Myocyte (in vitro differentiated cells): ENCODE results near the gene DZIP1. TPM values are rescaled to one million over a fixed set of nuclear protein-coding genes. Genes with fewer than 3 reads are reported as not detected.
A peak's percentile ranks its signal among the peaks of the same experiment; 100 is the strongest.

Experiments
- DNase-seq: peaks from one replicate; pipeline ENCODE4 v3.0.0-alpha.2; 2012; ENCODE audit warnings: low read depth
- total RNA-seq: library from RNA; depleted of rRNA; stranded (reverse); fragments of >200 nt; gene quantifications from 2 replicates; pipeline ENCODE4 v1.2.3, GENCODE V29; 2014

Gene DZIP1
- total RNA-seq, 1 donor from 2014 or later, result 23.0 TPM

- no peak for DNase-seq
Measured at GRCh38 chr13:95552539-95553441, 91.7 kb downstream of the DZIP1 start, which contains the start of gene CLDN10. Gene CLDN10, plus strand, starts transcription at chr13:95552720. Its CDS starts 34 bp downstream, at chr13:95552754.

- DNase-seq, result no peak
Measured at GRCh38 chr13:95552208-95552538, 92.3 kb downstream of the DZIP1 start.

- DNase-seq, result no peak
Measured at GRCh38 chr13:95547531-95548167, 96.9 kb downstream of the DZIP1 start.

GRCh38 chr13:95546919-95547318, 97.6 kb downstream of the DZIP1 start:
- DNase-seq, result no peak

- no peak for DNase-seq
Measured at GRCh38 chr13:95544293-95544692, 100.2 kb downstream of the DZIP1 start.

- no peak for DNase-seq
Measured at GRCh38 chr13:95541911-95542474, 102.5 kb downstream of the DZIP1 start.

GRCh38 chr13:95541308-95541707, 103.2 kb downstream of the DZIP1 start:
- no peak for DNase-seq

GRCh38 chr13:95540888-95541287, 103.6 kb downstream of the DZIP1 start:
- DNase-seq, result peak; percentile 91

GRCh38 chr13:95536632-95537241, 107.8 kb downstream of the DZIP1 start:
- peak; percentile 55 for DNase-seq

GRCh38 chr13:95535243-95535642, 109.3 kb downstream of the DZIP1 start:
- peak; percentile 55 for DNase-seq

- no peak for DNase-seq
Measured at GRCh38 chr13:95533545-95534160, 110.9 kb downstream of the DZIP1 start.

- peak; percentile 95 for DNase-seq
Measured at GRCh38 chr13:95530178-95530577, 114.3 kb downstream of the DZIP1 start.

Other genes with a start within 250 kb of the DZIP1 start
- gene CLDN10, start 92.0 kb downstream of the DZIP1 start, total RNA-seq, result not detected in 2 replicates
- 33.9 and 42.5 TPM in 2 replicates for gene DNAJC3, start 32.4 kb upstream of the DZIP1 start, total RNA-seq